Measurements from ENCODE around the gene CAMKMT.

CAMKMT gene

GRCh38 chr2:44692821-44693220 is 331.1 kb downstream of the CAMKMT start:
- DNase-seq = no peak

DNA sequence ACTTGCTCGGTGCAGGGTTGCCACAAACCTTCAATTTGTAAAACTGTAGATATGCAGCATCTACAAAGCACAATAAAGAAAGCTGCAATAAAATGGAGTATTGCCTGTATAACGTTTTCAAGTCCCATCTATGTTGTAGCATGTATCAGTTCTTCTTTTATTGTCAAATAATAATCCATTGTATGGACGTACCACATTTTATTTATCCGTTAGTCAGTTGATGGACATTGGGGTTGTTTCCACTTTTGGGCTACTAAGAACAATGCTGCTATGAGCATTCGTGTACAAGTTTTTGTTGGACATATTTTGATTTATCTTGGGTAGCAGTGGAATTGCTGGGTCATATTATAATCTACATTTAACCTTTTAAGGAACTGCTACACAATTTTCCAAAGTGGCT is 339.1 kb downstream of the CAMKMT start:
- DNase-seq = no peak

- no peak for DNase-seq
These were observed 343.6 kb downstream of the CAMKMT start for GRCh38 chr2:44705356-44705755.

- no peak for DNase-seq
These were observed 344.2 kb downstream of the CAMKMT start for GRCh38 chr2:44705876-44706480.

- no peak for DNase-seq
These were observed 345.2 kb downstream of the CAMKMT start for GRCh38 chr2:44706681-44707553.

- DNase-seq = no peak
These were observed 346.4 kb downstream of the CAMKMT start for GRCh38 chr2:44707945-44708660.

GRCh38 chr2:44708661-44709000 is 346.9 kb downstream of the CAMKMT start:
- DNase-seq = no peak

DNA sequence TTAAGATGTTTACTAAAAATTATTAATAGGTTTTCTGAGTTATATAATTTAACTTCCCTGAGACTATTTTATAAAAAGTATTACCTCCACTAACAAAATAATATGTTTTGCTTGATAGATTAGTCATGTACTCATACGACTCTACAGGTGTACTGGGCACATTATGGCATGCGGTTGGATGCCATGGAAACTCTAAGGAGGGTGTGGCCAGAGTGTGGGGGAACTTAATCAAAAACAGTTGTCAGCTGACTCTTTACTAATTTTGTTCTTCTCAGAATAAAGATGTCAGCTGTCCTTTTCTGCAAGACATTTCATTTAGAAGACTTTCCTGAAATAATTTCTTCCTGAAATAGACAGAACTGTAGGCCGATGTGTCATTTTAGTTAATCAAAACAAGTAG is 351.4 kb downstream of the CAMKMT start:
- no peak for DNase-seq

DNA sequence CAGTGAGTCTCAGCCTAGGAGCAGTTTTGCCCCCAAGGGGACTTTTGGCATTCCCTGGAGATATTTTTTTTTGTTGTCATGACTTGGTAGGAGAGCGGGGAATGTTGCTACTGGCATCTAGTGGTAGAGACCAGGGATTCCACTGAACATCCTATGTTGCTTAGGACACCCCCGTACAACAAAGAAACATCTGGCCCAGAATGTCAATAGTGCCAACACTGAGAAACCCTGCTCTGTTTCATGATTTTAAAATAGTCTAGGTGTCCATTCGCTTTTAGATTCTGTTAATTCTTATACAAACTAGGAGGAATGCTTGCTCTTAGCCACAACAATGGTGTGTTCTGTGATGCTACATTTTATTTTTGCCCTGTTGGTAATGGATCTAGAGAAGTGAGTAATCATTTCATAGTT is 353.9 kb downstream of the CAMKMT start:
- DNase-seq = no peak

- no peak for DNase-seq
These were observed 354.4 kb downstream of the CAMKMT start for GRCh38 chr2:44716131-44716530.

DNA sequence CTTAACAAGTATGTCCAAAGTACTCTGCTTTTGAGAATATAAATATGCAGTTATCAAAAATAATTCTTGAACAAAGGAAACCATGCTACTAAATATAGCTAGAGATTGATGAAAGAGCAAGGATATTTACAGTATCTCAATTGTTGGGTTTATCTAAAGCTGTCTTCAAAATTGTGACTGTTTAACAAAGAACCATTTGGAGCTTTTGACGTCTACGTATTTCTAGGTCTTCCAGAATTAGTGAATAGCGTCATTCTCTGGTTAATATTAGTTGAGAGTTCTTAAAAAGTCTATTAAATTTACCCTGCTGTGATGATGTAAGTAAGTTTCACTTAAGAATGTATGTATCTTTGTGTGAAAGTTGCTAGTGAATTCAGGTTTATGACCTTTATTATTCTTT is 356.7 kb downstream of the CAMKMT start:
- DNase-seq = no peak

- DNase-seq = no peak
These were observed 357.8 kb downstream of the CAMKMT start for GRCh38 chr2:44719562-44719961.

GRCh38 chr2:44722026-44722625 is 360.4 kb downstream of the CAMKMT start:
- no peak for DNase-seq

GRCh38 chr2:44723921-44724320 is 362.2 kb downstream of the CAMKMT start:
- no peak for DNase-seq

- no peak for DNase-seq
These were observed 368.8 kb downstream of the CAMKMT start for GRCh38 chr2:44730593-44730992.

DNA sequence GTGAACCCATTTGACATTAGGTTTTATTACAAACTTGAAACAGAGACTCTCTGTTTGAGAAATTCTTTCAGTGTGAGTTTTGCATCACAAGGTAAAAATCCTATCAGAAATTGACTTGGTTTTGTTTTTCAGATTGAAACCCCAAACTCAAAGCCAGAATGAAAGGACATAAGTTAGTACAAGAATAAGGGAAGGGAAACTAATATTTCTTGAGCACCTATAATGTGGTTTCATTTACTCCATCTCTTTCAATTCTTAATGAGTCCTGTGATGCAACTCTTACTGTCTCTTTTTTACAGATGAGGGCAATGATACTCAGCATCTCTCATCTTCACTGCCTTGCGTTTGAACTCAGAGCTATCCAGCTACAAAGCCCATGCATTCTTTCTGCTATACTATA is 369.8 kb downstream of the CAMKMT start:
- no peak for DNase-seq

GRCh38 chr2:44736270-44736942 is 374.7 kb downstream of the CAMKMT start:
- DNase-seq = no peak

- DNase-seq = no peak
These were observed 378.9 kb downstream of the CAMKMT start for GRCh38 chr2:44740678-44741077.

- no peak for DNase-seq
These were observed 379.8 kb downstream of the CAMKMT start for GRCh38 chr2:44741507-44741906.

GRCh38 chr2:44742057-44742456 is 380.3 kb downstream of the CAMKMT start:
- DNase-seq = no peak

DNA sequence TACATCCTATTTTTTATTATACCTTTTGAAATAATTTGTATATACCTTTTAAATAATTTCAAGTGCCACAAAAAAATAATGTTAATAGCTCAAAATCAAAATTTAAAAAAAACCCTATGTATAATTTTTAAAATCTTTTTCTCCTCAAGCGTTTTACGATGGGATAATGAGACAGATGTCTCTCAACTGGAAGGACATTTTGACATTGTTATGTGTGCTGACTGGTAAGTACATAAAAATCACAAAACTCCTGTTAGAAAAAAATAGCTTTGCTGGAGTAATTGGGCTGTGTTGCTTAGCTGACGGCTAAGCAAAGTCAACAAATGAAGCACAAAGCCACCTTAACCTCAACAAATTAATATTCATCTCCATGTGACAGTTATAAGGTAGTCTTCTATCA is 381.7 kb downstream of the CAMKMT start:
- DNase-seq = no peak
